ENCODE data around the gene USP9X. TPM values are rescaled to one million over a fixed set of nuclear protein-coding genes. Genes with fewer than 3 reads are reported as not detected.

The USP9X gene
- total and polyA plus RNA-seq, 2 experiments from 2014 or later = 62.2 to 329 TPM

- Histone ChIP-seq H4K20me1 (replicated peaks; ENCODE audit: insufficient read depth) (peaks cover 43% of the 10 kb centered on the region), H3K4me3 (peak overlapping the region; percentile 41), H3K4me2 (peak overlapping the region; percentile 74), H2AFZ (no peak overlapping the region), H3K27me3 (ENCODE audit: insufficient read depth) (no peaks in the 10 kb centered on the region), H3K27ac (ENCODE audit: low read depth) (peak overlapping the region; percentile 60), H3K36me3 (ENCODE audit: insufficient read depth) (no peaks in the 10 kb centered on the region), H3K4me1 (ENCODE audit: insufficient read depth) (peaks cover 82% of the 10 kb centered on the region), H3K79me2 (replicated peaks; ENCODE audit: insufficient read depth) (peaks cover 100% of the 10 kb centered on the region), H3F3A (replicated peaks; ENCODE audit: low read depth) (peaks cover 16% of the 10 kb centered on the region), H3K9me2 (ENCODE audit: insufficient read depth) (no peaks in the 10 kb centered on the region)
- DNase-seq (ENCODE audit: low spot score) = peak; percentile 52
- ATAC-seq = peak; percentile 61
- H3K36me3 Mint-ChIP-seq (ENCODE audit: low read depth) = peaks cover 9% of the 10 kb centered on the region; the same call in 2 of the 3 replicates
- peak overlapping the region; percentile 67 for H3K4me3 Mint-ChIP-seq
- no peak for TF ChIP-seq POLR2AphosphoS5 (IDR thresholded peaks at IDR 0.05; ENCODE audit: low read depth)
- TF ChIP-seq ZNF114 (CRISPR knock-in tag; IDR thresholded peaks at IDR 0.05) = no peak
- no peak for TF ChIP-seq CREB1 (CRISPR knock-in tag; IDR thresholded peaks at IDR 0.05; ENCODE audit: low read depth)
- no peak for TF ChIP-seq NANOG (IDR thresholded peaks at IDR 0.05; ENCODE audit: borderline replicate concordance)
- TF ChIP-seq JUNB (IDR thresholded peaks at IDR 0.05; ENCODE audit: unreplicated experiment) = no peak
- no peak for TF ChIP-seq REST (IDR thresholded peaks at IDR 0.05; ENCODE audit: unreplicated experiment)
- TF ChIP-seq, protein P1, sequence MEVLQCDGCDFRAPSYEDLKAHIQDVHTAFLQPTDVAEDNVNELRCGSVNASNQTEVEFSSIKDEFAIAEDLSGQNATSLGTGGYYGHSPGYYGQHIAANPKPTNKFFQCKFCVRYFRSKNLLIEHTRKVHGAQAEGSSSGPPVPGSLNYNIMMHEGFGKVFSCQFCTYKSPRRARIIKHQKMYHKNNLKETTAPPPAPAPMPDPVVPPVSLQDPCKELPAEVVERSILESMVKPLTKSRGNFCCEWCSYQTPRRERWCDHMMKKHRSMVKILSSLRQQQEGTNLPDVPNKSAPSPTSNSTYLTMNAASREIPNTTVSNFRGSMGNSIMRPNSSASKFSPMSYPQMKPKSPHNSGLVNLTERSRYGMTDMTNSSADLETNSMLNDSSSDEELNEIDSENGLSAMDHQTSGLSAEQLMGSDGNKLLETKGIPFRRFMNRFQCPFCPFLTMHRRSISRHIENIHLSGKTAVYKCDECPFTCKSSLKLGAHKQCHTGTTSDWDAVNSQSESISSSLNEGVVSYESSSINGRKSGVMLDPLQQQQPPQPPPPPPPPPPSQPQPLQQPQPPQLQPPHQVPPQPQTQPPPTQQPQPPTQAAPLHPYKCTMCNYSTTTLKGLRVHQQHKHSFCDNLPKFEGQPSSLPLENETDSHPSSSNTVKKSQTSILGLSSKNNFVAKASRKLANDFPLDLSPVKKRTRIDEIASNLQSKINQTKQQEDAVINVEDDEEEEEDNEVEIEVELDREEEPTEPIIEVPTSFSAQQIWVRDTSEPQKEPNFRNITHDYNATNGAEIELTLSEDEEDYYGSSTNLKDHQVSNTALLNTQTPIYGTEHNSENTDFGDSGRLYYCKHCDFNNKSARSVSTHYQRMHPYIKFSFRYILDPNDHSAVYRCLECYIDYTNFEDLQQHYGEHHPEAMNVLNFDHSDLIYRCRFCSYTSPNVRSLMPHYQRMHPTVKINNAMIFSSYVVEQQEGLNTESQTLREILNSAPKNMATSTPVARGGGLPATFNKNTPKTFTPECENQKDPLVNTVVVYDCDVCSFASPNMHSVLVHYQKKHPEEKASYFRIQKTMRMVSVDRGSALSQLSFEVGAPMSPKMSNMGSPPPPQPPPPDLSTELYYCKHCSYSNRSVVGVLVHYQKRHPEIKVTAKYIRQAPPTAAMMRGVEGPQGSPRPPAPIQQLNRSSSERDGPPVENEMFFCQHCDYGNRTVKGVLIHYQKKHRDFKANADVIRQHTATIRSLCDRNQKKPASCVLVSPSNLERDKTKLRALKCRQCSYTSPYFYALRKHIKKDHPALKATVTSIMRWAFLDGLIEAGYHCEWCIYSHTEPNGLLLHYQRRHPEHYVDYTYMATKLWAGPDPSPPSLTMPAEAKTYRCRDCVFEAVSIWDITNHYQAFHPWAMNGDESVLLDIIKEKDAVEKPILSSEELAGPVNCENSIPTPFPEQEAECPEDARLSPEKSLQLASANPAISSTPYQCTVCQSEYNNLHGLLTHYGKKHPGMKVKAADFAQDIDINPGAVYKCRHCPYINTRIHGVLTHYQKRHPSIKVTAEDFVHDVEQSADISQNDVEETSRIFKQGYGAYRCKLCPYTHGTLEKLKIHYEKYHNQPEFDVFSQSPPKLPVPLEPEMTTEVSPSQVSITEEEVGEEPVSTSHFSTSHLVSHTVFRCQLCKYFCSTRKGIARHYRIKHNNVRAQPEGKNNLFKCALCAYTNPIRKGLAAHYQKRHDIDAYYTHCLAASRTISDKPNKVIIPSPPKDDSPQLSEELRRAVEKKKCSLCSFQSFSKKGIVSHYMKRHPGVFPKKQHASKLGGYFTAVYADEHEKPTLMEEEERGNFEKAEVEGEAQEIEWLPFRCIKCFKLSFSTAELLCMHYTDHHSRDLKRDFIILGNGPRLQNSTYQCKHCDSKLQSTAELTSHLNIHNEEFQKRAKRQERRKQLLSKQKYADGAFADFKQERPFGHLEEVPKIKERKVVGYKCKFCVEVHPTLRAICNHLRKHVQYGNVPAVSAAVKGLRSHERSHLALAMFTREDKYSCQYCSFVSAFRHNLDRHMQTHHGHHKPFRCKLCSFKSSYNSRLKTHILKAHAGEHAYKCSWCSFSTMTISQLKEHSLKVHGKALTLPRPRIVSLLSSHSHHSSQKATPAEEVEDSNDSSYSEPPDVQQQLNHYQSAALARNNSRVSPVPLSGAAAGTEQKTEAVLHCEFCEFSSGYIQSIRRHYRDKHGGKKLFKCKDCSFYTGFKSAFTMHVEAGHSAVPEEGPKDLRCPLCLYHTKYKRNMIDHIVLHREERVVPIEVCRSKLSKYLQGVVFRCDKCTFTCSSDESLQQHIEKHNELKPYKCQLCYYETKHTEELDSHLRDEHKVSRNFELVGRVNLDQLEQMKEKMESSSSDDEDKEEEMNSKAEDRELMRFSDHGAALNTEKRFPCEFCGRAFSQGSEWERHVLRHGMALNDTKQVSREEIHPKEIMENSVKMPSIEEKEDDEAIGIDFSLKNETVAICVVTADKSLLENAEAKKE (CRISPR knock-in tag; IDR thresholded peaks at IDR 0.05) = no peak
- no peak for TF ChIP-seq EZH2 (IDR thresholded peaks at IDR 0.05; ENCODE audit: low read depth, unreplicated experiment)
- no peak for TF ChIP-seq ETS1 (IDR thresholded peaks at IDR 0.05)
- TF ChIP-seq ZNF331 (CRISPR knock-in tag; IDR thresholded peaks at IDR 0.05; ENCODE audit: low read depth) = no peak
- TF ChIP-seq STAT1 (IDR thresholded peaks at IDR 0.05; ENCODE audit: unreplicated experiment) = no peak
- TF ChIP-seq CTCF (conservative IDR thresholded peaks at IDR 0.05; ENCODE audit: low read depth in 2 of 2) = no peak
- TF ChIP-seq EZH2phosphoT487 (IDR thresholded peaks at IDR 0.05; ENCODE audit: unreplicated experiment) = no peak
- H3K4me1 Mint-ChIP-seq = peaks cover 71% of the 10 kb centered on the region
- H3K27me3 Mint-ChIP-seq (ENCODE audit: insufficient read depth, low read depth, poor library complexity) = peaks cover 11% of the 10 kb centered on the region
- no peaks in the 10 kb centered on the region; the same call in 2 of the 3 replicates for H3K9me3 Mint-ChIP-seq
- peak overlapping the region; percentile 80 for H3K27ac Mint-ChIP-seq
Observed at GRCh38 chrX:41108463-41109205, 23.4 kb downstream of the USP9X start.
